ENCODE results near the gene PARD6G.

Gene PARD6G

DNA sequence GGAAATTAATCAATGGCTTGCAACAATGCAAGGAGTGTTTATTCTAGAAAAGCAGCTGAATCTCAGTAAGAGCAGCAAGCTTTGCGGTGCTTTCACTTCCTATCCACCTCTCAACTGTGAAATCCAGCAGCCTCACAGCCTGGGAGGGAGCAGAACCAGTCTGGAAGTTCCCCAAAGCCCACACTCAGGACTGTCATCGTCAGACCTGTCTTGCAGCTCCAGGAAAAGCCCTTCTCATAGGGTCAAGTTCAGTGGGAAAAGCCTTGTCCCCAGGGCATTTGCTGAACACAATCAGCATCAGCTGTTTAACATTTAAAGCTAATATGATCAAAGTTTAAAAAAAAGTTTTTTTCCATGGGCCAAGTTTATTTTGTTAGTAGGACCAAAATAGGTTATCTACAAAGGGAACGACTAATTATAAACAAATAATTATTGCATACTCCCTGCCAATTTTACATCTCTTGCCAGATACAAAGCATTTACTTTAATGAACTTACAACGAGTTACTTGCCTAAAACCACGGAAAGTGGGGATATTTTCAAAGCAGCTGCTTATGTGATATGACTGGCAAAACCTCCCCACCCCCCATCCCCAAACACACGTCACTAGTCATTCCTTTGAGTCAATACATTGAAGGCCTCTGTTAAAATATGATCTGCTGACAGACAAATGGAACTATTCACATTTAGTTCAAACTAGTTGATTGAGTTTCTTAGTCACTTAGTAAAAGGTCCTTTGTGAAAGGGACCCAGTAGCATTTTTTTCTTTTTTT lies 36.8 kb downstream of the PARD6G start:
- no peak for DNase-seq

DNA sequence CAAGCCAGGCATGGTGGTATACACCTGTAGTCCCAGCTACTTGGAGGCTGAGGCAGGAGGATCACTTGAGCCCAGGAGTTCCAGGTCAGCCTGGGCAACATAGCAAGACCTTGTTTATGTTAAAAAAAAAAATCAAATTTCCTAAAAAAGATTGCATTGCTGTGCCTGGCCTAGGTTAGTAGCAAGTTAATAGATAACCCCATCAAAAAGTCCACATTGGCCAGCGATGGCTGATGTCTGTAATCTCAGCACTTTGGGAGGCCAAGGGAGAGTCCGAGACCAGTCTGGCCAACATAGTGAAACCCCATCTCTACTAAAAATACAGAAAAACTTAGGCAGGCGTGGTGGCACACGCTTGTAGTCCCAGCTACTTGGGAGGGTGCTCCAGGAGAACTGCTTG lies 38.7 kb downstream of the PARD6G start:
- no peak for DNase-seq

DNA sequence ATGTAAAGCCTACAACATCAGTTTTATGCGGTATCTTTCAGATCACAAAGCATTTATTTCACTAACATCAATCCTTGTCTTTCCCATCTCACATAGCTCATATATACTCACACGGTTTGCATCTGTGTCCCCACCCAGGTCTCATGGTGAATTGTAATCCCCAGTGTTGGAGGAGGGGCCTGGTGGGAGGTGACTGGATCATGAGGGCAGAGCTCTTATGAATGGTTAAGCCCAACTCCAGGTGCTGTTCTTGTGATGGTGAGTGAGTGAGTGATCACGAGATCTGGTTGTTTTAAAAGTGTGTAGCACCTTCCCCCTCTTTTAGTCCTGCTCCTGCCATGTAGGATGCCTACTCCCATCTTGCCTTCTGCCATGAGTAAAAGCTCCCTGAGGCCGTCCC lies 42.0 kb downstream of the PARD6G start:
- DNase-seq: no peak

DNA sequence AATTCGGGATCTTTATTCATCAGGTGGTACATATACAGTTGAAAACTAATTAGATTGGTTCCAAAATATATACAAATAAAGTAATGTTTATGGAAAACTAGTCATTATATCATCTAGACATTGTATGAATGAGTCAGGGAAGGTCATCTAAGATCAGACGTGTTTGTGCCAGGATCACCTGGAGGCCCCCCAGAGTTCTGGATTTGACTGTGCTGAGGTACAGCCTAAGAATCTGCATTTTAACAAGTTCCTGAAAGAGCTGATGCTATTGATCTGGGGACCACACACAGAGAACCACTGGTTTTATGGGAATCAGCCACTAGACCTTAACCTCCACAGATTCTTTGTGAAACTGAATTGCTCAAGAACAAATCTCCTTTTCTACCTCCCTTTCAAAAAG lies 43.2 kb downstream of the PARD6G start:
- no peak for DNase-seq

DNA sequence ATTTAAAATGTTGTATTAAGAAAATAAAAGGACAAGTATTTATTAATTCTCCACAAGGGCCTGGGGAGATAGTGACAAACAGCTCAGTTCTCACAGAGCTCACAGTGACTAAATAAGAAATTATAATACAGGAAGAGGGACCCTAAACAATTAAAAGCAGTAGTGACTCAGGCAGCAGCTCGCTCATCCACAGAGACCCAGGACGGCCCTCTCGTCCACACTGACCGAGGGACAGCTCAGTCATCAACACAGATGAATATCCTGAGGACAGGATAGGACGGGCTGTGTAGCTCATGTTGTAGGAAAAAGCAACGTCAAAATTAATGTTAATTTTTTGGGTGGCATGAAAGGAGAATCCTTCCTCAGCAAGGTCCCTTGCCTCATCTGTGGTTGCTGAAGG lies 44.1 kb downstream of the PARD6G start:
- no peak for DNase-seq

DNA sequence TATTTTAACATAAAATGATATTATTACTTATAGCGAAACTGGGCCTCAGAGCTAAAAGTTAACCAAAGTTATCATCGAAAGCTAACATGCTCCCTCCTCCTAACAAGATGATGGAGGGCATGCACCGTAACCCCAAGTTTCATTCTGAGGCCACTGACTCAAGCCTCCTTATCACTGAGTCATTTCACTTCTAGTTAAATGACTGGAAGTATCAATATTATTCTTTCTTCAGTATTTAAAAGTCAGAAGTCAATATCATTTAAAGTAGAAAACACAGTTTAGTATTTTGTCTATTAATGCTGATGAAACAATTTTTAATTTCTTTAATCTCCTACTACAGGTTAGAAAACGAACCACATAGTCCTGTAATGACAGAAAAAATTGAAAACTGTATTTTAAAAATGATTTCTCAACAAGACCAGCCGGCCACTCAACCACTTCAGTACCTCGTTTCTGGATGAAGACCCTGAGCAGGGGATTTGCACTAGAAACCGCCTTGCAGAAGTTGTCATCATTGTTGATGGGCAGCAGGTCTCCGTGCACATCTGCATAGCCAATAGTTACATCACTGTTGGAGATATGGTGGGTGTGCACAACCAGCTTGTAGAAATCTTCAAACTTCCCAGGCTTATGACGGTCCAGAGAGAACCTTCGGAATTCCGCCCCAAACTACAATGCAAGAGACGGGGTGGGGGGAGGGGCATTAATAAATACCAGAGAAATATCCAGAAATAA lies 44.9 kb downstream of the PARD6G start:
- no peak for DNase-seq

DNA sequence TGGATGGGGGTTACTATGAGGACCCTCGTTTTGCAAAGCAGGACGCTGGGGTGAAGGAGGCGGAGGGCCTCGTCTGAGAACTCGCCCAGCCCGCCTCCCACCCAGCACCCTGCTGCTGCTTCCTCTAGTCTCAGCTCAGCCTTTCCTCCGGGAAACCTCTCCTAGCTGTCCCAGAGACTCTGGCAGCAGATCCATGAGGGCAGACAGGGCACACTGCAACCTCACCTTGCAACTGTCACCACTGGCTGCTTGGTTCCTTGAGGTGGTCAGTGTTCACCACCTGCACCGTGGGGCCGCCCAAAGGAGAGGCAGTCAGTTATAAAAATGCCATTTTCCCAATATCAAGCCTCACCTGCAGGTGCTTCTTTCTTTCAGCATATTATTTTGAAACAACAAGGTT lies 45.6 kb downstream of the PARD6G start:
- no peak for DNase-seq

DNA sequence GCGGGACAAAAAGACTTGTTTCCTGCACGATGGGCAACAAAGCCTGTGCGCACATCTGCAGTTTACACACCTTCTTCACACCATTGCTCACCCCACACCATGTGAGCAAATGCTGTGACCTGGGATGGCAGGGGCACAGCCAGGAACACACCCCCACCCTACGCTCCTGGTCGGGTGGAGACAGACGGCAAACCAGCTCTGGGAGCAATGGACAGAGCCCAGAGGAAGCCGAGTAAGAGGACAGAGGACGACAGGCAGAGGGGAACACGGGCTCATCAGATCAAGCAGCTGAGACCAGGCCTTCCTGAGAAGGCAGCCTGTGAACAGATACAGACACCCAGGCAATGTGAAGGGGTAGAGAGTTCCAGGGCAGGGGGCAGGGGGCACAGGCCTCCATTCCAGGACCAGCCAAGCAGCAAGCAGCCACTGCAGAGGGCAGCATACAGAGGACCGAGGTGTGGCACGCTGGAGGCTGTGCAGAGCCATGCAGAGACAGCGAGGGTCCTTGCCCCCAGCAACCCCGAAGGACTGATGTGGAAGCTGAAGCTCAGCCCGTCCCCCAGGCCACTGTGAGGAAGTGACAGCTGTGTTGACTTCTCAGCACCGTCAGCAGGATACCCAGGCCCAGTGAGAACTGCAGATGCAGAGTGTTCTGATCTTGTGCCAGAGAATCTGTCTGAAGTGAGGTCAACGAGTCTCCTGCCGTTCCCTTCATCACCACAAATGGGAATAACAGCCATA lies 46.2 kb downstream of the PARD6G start:
- no peak for DNase-seq

DNA sequence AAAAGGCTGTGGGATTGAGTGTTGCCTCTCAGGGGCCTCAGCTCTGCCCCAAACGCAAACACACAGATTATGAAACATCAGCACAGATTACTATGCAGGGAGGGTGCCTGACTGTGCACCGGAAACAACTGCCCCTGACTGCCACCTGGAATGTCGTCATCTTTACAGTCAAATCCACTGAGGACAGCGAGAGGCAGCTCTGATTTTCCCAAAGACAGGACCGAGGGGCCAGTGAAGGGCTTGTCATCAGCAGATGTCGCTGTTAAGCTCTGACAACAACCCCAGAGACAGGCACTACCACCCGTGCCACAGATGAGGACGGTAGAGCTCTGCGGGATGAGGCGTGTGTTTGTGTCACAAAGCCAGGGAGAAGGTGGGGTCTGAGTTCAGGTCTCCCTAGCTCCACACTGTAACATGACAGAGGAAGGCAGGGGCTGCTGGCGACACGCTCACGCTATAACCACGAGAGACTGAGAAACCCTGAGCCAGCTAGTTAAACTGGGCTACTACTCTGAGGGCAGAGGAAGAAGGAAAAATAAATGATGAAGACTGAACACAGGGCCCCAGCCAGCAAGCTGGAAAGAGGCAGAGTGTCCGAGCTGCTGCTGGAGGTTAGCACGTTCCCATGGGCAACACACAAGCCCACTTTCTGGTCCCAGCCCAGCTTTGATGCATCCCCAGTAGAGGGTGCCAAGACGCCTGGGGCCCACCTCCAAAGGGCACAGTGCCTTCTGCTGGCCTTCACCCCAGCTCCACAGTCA lies 47.0 kb downstream of the PARD6G start:
- DNase-seq: no peak

DNA sequence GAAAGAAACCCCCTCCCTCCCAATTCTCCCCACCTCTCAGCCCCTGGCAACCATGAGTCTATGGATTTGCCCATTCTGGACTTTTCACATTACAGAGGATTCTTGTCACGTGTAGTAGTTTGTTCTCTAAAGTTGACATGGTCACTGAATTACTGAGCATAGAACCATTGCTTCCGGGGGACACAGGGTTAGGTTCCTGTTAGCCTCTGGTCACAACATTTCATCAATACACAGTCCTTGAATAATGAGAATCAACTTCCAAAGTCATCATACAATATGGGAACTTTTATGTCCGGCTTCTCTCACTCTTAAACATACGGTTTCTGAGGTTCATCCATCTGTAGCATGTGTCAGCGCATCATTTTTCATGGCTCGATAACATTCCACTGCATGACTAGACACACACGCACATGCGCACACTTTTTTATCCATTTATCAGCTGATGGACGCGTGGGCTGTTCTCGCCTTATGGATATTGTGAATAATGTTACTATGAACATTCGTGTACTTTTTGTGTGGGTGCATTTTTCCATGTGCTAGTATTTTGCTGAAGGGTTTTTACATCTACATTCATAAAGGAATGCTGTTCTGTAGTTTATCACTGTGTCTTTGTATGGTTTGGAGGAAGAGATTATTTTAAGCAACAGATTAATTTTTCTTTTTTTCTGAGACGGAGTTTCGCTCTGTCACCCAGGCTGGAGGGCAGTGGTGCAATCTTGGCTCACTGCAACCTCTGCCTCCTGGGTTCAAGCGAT lies 48.1 kb downstream of the PARD6G start:
- DNase-seq: no peak

DNA sequence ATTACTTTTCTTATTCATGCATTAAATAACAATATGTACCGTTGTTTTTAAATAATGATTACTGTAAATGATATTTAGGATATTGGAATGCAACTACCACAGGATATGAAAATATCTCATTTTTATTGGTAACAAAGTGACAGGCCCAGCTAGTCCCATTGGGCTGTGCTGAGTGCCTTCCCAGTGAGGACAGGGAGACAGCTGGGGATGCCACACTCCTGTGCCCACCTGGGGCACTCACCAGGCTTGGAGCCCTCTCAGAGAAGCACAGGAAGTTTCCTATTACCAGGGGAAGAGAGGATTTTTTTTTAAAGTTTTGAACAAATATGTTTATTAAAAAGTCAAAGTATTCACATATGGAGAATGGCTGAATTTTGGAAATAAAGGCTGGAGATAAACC lies 48.9 kb downstream of the PARD6G start:
- DNase-seq: no peak

DNA sequence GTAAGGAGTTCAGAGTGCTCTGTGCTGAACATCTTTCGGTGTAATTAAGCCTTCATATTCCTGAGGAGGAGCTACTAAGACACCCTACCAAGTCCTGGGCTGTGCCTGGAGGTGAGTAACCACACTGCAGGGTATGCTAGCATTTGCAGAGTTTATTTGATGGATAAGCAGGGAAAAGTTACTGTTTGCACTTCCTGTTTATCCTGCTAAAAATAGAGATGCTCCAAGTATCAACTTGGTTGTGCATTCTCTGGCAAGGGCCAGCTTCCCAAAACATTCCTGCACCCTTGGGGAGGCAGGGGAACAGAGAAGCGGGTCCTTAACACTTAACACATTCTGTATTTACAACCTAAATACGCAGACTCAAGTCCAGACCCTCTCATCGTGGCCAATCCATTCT lies 49.8 kb downstream of the PARD6G start:
- DNase-seq: no peak

DNA sequence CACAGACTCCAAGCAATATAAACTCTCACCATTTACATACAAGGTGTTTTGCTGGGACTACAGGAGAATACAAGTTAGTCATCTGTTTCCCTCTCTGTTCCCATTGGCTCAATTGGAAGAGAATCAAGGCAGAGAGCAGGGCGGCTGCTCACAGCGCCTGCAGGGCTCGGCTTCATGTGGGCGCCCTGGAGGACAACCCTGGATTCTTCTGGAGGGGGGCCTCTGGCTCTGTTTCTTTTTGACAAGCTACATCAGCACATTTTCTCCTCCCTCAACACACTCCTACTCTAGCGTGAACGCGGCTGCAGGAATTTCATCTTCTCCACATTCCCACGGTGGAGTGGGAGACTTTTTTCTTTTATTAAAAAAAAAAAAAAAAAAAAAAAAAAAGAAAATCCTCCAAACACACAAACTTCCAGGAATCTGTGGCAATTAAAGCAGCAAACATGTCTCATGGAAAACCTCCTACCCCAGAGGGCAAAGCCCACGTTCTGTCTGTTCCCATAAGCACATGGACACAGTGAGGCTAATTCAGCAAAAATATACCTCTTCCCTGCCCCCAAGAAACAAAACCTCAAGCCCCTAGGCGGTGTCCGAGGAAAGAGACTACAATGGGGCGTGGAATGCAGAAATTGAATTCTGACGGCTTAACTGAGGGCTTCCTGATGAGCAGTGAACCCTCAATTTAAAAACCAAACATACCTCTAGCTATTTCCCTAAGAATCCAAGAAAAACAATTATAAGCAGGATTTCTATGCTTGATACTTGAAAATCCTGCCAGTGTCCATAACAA lies 50.6 kb downstream of the PARD6G start:
- no peak for DNase-seq

DNA sequence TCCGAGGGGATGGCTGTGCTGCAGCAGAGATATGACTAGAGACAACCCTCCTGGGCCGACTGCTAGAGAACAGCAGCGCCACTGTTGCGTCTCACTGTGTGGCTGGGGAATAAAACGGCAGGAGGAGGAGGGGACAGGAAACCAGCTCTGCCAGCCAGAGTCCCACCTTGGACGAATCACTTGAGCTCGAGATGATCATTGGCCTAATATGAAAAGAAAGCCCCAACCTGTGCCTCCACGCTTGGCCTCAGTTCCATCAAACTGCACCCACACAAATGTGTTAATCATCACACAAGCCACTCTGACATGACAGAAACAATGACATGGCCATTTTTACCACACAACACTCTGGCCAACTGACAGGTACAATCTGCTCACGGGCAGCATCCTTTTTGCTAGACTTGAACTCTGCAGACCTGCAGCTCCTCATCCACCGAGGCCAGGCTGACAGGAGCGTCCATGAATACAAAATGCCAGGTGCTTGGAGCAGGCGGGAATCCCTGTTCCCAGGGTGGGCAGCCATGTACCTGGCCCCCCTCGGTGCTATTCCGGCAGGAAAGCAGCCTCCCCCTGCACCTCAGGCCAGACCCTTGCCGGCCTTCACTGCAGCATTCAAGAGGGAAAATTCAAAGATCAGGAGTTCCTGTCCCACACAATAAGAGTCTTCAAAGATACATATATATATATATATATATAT lies 52.3 kb downstream of the PARD6G start:
- no peak for DNase-seq

DNA sequence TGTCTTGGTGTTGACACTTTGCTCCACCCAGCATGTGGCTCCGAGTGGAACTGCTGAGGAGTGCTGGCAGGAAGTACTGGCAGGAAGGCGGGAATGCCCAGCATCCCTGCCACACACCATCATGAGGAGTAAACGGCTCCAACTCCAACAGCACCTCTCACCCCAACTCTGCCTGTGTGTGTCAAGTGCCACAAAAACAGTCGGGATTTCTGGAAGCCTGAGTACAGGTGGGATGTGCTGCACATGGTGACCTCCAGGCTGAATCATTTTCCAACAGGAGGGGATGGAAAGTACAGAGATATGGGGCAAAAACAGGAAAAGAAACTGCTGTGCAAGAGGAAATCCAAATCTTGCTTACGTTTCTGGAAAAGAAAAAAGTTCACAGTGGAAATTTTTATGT lies 53.6 kb downstream of the PARD6G start:
- DNase-seq: no peak

DNA sequence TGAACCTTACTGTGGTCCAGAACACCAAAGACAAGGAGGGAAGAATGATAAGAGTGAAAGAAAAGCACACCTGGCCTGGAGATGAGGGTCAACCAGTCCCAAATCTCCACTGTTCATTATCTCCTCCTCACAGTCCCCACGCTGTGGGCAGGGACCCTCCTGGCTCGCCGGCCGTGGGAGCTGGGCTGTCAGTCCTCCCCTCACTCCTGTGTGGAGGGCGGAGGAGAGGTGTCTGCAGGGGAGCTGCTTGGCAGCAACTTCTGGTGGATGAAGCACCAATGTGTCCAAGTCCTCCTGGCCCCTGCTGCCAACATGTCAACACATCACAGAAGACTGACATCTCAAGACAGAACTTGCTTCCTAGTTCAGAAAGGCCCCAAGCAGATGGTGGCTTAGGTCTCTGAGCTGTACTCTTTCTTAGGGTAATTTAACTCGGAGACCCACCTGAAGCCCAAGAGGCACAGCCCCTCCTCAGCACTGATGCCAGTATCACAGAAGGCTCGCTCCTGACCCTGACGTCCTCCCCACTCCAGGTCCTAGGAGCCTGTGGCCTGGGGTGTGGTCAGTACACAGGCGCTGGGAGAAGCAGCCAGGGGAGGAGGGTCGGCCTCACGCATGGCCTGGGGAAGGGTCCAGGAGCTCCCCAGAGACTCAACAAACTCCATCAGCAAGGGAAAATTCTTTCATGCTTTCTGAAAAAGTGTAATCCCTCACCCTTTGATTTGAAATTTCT lies 54.5 kb downstream of the PARD6G start:
- DNase-seq: no peak

DNA sequence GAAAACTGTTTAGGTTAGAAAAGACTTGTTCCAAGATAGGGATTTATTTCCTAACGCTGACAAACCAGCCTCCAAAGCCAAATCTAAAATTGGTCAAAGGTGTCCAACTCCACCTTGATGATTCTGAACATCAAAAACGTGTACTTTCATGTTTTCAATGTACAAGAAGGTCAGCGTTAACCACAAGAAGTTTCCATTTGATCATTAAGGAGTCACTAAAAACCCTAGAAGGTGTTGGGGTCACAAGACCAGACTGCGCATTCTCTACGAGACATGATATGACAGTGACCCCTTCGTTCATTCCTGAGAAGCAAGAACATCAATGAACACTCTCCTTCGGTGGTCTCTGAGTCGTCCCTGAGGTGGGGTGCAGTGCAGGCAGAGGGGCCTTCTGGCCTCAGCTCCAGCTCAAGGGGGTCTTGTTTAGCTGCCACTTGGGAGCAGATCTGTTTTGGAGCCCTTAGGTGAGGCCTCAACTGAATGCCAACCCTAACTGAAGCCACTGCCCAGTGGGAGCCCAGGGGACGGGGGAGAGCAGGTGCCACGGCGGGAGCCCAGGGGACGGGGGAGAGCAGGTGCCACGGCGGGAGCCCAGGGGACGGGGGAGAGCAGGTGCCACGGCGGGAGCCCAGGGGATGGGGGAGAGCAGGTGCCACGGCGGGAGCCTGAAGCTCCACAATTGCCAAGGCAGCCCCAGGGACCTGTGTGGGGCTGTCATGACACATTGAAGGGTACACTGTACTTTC lies 55.2 kb downstream of the PARD6G start:
- no peak for DNase-seq

DNA sequence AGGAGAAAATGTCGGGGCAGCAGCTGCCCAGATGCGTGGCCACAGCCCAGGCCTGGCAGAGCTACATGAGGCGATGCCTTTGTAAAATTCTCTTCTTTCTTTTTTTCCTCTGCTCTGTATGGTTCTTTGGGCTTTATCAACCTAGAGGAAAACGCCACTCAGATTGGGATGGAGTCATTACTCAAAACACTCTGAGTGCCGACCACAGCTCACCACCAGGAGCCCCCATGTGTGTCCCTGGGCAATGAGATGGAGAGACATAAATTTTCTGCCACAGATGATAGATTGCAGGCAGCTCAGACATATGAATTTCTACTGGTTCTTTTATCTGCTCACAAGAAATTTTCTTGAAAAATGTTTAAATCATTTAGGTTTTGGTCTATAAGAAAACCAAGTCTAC lies 56.0 kb downstream of the PARD6G start:
- no peak for DNase-seq

DNA sequence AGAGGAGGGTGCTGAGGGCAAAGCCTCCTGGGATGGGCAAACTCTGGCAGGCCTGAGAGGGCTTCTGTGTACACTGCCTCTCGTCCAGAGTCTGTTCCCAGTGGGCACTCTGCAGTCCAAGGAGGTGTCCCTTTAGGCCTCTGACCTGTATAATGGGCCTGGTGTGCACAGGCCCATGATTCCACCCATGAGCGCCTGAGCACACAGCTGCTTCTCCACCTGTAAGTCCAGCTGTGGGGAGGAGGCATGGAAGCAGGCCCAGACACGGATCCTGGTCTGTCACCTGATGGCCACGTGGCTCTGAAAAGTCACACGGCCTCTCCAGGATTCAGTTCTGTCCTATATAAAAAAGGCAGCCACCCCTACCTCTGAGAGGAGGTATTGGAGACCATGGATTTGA lies 57.0 kb downstream of the PARD6G start:
- no peak for DNase-seq

DNA sequence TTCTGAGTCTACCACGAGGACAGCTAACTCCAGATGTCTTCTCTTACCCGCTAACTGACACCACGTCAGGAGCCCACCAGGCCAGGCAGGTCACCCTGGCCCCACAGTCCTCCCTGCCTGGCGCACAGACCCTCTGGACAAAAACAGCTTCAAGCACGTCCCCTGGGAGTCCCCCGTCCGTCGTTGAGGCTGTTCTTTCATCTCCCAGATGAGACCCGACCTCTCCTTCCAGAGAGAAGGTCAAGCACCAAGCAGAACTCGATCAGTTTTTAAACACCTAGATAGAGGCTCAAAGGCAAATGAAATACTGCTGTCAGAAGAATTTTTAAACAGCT lies 57.8 kb downstream of the PARD6G start:
- no peak for DNase-seq
